ENCODE results near the gene FLVCR2.

- no peak for TF ChIP-seq EZH2 (IDR thresholded peaks at IDR 0.05; ENCODE audit: insufficient read depth, poor library complexity, severe bottlenecking)
- no peak for TF ChIP-seq EZH2phosphoT487 (IDR thresholded peaks at IDR 0.05; ENCODE audit: insufficient read depth, low read depth)
Observed at GRCh38 chr14:75531256-75531655, 47.2 kb upstream of the FLVCR2 start.

Measured in GM23248 (cell line).